Esophagus squamous epithelium (tissue), 4 donors: ENCODE data around the gene OXCT2.

Experiments
- POLR2A ChIP-seq, 4 donors: fragments of 450-650 bp; IDR thresholded peaks; one replicate each; pipeline ENCODE4 v1.6.1; 2017; ENCODE audit warnings: antibody characterized with exemption in 4 of 4, mild to moderate bottlenecking in 4 of 4, moderate library complexity in 3 of 4
- TF ChIP-seq, protein P1 (sequence below), 6 experiments: fragments of 450-650 bp in 4 of 6; fragments of 200-600 bp in 2 of 6; sonication (generic) in 2 of 6; IDR thresholded peaks; one replicate each; pipeline ENCODE4 v1.5.1; 2016 to 2019; ENCODE audit warnings: antibody characterized with exemption in 6 of 6, mild to moderate bottlenecking in 4 of 6, moderate library complexity in 4 of 6

DNA sequence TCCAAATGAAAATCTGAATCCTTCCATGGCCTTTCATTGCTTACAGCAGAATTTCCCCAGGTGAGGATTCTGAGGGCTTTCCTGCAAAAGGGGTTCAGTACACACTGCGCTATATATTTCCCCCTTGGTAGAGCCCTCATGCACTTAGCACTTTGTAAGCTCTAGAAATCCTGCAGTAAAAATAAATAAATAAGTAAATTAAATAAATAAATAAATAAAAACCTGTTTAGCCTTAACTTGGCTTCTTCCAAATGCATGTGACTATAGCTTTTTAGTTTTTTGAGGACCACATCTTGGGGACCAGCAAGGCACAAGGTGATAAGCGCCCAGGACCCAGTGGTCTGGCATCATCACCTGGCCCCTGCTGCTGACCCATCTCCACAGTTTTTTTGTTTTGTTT lies 20.7 kb upstream of the OXCT2 start:
- TF ChIP-seq, protein P1, sequence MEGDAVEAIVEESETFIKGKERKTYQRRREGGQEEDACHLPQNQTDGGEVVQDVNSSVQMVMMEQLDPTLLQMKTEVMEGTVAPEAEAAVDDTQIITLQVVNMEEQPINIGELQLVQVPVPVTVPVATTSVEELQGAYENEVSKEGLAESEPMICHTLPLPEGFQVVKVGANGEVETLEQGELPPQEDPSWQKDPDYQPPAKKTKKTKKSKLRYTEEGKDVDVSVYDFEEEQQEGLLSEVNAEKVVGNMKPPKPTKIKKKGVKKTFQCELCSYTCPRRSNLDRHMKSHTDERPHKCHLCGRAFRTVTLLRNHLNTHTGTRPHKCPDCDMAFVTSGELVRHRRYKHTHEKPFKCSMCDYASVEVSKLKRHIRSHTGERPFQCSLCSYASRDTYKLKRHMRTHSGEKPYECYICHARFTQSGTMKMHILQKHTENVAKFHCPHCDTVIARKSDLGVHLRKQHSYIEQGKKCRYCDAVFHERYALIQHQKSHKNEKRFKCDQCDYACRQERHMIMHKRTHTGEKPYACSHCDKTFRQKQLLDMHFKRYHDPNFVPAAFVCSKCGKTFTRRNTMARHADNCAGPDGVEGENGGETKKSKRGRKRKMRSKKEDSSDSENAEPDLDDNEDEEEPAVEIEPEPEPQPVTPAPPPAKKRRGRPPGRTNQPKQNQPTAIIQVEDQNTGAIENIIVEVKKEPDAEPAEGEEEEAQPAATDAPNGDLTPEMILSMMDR (IDR thresholded peaks at IDR 0.05) = no peak
- TF ChIP-seq POLR2A (IDR thresholded peaks at IDR 0.05) = no peak
